Mucosa of rectum (tissue), 2 donors: ENCODE measurements around the gene MTCL1.

Experiments
- H3K27ac ChIP-seq, 2 donors: one replicate each; pipeline ENCODE4 v1.7.0; 2013; ENCODE audit warnings: inconsistent platforms in 2 of 2, low read depth in 2 of 2, low read length in 2 of 2
- H3K27me3 ChIP-seq, 2 donors: one replicate each; pipeline ENCODE4 v1.7.0; 2013; ENCODE audit warnings: low read length in 2 of 2; ENCODE audit not compliant: control insufficient read depth in 2 of 2, insufficient read depth in 2 of 2
- H3K36me3 ChIP-seq, 2 donors: one replicate each; pipeline ENCODE4 v1.7.0; 2013; ENCODE audit warnings: low read length in 2 of 2; ENCODE audit not compliant: control insufficient read depth in 2 of 2, insufficient read depth in 2 of 2
- H3K4me1 ChIP-seq, 2 donors: one replicate each; pipeline ENCODE4 v1.7.0; 2013; ENCODE audit warnings: low read length in 2 of 2, mild to moderate bottlenecking in 1 of 2; ENCODE audit not compliant: control insufficient read depth in 2 of 2, insufficient read depth in 2 of 2
- H3K4me3 ChIP-seq, 2 donors: one replicate each; pipeline ENCODE4 v1.7.0; 2013; ENCODE audit warnings: low read length in 2 of 2
- H3K9ac ChIP-seq, 2 donors: one replicate each; pipeline ENCODE4 v1.7.0; 2013; ENCODE audit warnings: low read length in 2 of 2, low read depth in 1 of 2, mild to moderate bottlenecking in 1 of 2
- H3K9me3 ChIP-seq, 2 donors: one replicate each; pipeline ENCODE4 v1.7.0; 2013; ENCODE audit warnings: low read length in 2 of 2; ENCODE audit not compliant: control insufficient read depth in 2 of 2
- donor health status: healthy.
- donor health status: Normal muscosa, but diverticular disease.

MTCL1 gene

GRCh38 chr18:8854550-8854949, 149.2 kb downstream of the MTCL1 start:
- no peaks in the 10 kb centered on the region for H3K4me1 ChIP-seq
- H3K4me3 ChIP-seq: no peak overlapping the region
- H3K9me3 ChIP-seq: no peaks in the 10 kb centered on the region
- H3K9ac ChIP-seq: no peak overlapping the region
- H3K36me3 ChIP-seq: no peaks in the 10 kb centered on the region
- H3K27ac ChIP-seq: no peak overlapping the region
- H3K27me3 ChIP-seq: no peaks in the 10 kb centered on the region

GRCh38 chr18:8854962-8855361, 149.6 kb downstream of the MTCL1 start:
- Histone ChIP-seq H3K9me3 (no peaks in the 10 kb centered on the region), H3K27ac (no peak overlapping the region), H3K36me3 (no peaks in the 10 kb centered on the region), H3K9ac (no peak overlapping the region), H3K4me3 (no peak overlapping the region), H3K27me3 (no peaks in the 10 kb centered on the region), H3K4me1 (no peaks in the 10 kb centered on the region)

GRCh38 chr18:8856212-8856611, 150.9 kb downstream of the MTCL1 start:
- Histone ChIP-seq H3K4me3 (no peak overlapping the region), H3K9ac (no peak overlapping the region), H3K4me1 (no peaks in the 10 kb centered on the region), H3K27ac (no peak overlapping the region), H3K9me3 (no peaks in the 10 kb centered on the region), H3K27me3 (no peaks in the 10 kb centered on the region), H3K36me3 (no peaks in the 10 kb centered on the region)

- H3K9ac ChIP-seq: no peak overlapping the region
- H3K36me3 ChIP-seq: no peaks in the 10 kb centered on the region
- no peak overlapping the region for H3K4me3 ChIP-seq
- H3K9me3 ChIP-seq: no peaks in the 10 kb centered on the region
- no peaks in the 10 kb centered on the region for H3K4me1 ChIP-seq
- H3K27ac ChIP-seq: no peak overlapping the region
- no peaks in the 10 kb centered on the region for H3K27me3 ChIP-seq
Observed at GRCh38 chr18:8856769-8857393, 151.5 kb downstream of the MTCL1 start.

- Histone ChIP-seq H3K4me3 (no peak overlapping the region), H3K36me3 (no peaks in the 10 kb centered on the region), H3K9ac (no peak overlapping the region), H3K27ac (no peak overlapping the region), H3K9me3 (no peaks in the 10 kb centered on the region), H3K27me3 (no peaks in the 10 kb centered on the region), H3K4me1 (no peaks in the 10 kb centered on the region)
Observed at GRCh38 chr18:8857806-8858205, 152.4 kb downstream of the MTCL1 start.

- H3K27ac ChIP-seq: no peak overlapping the region
- no peak overlapping the region for H3K4me3 ChIP-seq
- no peak overlapping the region for H3K9ac ChIP-seq
- H3K9me3 ChIP-seq: no peaks in the 10 kb centered on the region
- no peaks in the 10 kb centered on the region for H3K27me3 ChIP-seq
- H3K36me3 ChIP-seq: no peaks in the 10 kb centered on the region
- H3K4me1 ChIP-seq: no peaks in the 10 kb centered on the region
Observed at GRCh38 chr18:8858888-8859511, 153.6 kb downstream of the MTCL1 start.

- Histone ChIP-seq H3K4me3 (no peak overlapping the region), H3K9ac (no peak overlapping the region), H3K27ac (no peak overlapping the region), H3K4me1 (no peaks in the 10 kb centered on the region), H3K27me3 (no peaks in the 10 kb centered on the region), H3K9me3 (no peaks in the 10 kb centered on the region), H3K36me3 (no peaks in the 10 kb centered on the region)
Observed at GRCh38 chr18:8860845-8861642, 155.7 kb downstream of the MTCL1 start.

GRCh38 chr18:8863427-8863826, 158.1 kb downstream of the MTCL1 start:
- no peaks in the 10 kb centered on the region for H3K4me1 ChIP-seq
- H3K9me3 ChIP-seq: no peaks in the 10 kb centered on the region
- no peaks in the 10 kb centered on the region for H3K36me3 ChIP-seq
- H3K27ac ChIP-seq: no peak overlapping the region
- H3K9ac ChIP-seq: no peak overlapping the region
- H3K27me3 ChIP-seq: no peaks in the 10 kb centered on the region
- no peak overlapping the region for H3K4me3 ChIP-seq

- no peak overlapping the region for H3K27ac ChIP-seq
- H3K4me1 ChIP-seq: no peaks in the 10 kb centered on the region
- H3K27me3 ChIP-seq: no peaks in the 10 kb centered on the region
- H3K9ac ChIP-seq: no peak overlapping the region
- H3K4me3 ChIP-seq: no peak overlapping the region
- no peaks in the 10 kb centered on the region for H3K9me3 ChIP-seq
- H3K36me3 ChIP-seq: no peaks in the 10 kb centered on the region
Observed at GRCh38 chr18:8865934-8866333, 160.6 kb downstream of the MTCL1 start.

GRCh38 chr18:8866679-8867078, 161.3 kb downstream of the MTCL1 start:
- H3K27me3 ChIP-seq: no peaks in the 10 kb centered on the region
- no peaks in the 10 kb centered on the region for H3K36me3 ChIP-seq
- H3K9me3 ChIP-seq: no peaks in the 10 kb centered on the region
- H3K9ac ChIP-seq: no peak overlapping the region
- H3K27ac ChIP-seq: no peak overlapping the region
- H3K4me3 ChIP-seq: no peak overlapping the region
- no peaks in the 10 kb centered on the region for H3K4me1 ChIP-seq
